GM12872 (cell line): ENCODE results near the gene VWCE.
A peak's percentile ranks its signal among the peaks of the same experiment; 100 is the strongest.

Experiments used
- TF ChIP-seq, protein P1 (sequence below): IDR thresholded peaks from 3 replicates; pipeline ENCODE4 v1.5.1; 2011; ENCODE audit warnings: low read depth, mild to moderate bottlenecking, low read length, moderate library complexity; ENCODE audit not compliant: insufficient read depth

The VWCE gene

GRCh38 chr11:61338783-61339489, 43.8 kb upstream of the VWCE start:
- TF ChIP-seq, protein P1, sequence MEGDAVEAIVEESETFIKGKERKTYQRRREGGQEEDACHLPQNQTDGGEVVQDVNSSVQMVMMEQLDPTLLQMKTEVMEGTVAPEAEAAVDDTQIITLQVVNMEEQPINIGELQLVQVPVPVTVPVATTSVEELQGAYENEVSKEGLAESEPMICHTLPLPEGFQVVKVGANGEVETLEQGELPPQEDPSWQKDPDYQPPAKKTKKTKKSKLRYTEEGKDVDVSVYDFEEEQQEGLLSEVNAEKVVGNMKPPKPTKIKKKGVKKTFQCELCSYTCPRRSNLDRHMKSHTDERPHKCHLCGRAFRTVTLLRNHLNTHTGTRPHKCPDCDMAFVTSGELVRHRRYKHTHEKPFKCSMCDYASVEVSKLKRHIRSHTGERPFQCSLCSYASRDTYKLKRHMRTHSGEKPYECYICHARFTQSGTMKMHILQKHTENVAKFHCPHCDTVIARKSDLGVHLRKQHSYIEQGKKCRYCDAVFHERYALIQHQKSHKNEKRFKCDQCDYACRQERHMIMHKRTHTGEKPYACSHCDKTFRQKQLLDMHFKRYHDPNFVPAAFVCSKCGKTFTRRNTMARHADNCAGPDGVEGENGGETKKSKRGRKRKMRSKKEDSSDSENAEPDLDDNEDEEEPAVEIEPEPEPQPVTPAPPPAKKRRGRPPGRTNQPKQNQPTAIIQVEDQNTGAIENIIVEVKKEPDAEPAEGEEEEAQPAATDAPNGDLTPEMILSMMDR: no peak

GRCh38 chr11:61337706-61338470, 42.8 kb upstream of the VWCE start:
- TF ChIP-seq, protein P1: no peak

GRCh38 chr11:61336171-61336935, 41.2 kb upstream of the VWCE start:
- TF ChIP-seq, protein P1: peak; percentile 99

- TF ChIP-seq, protein P1: no peak
Measured at GRCh38 chr11:61335355-61335710, 40.2 kb upstream of the VWCE start.

DNA sequence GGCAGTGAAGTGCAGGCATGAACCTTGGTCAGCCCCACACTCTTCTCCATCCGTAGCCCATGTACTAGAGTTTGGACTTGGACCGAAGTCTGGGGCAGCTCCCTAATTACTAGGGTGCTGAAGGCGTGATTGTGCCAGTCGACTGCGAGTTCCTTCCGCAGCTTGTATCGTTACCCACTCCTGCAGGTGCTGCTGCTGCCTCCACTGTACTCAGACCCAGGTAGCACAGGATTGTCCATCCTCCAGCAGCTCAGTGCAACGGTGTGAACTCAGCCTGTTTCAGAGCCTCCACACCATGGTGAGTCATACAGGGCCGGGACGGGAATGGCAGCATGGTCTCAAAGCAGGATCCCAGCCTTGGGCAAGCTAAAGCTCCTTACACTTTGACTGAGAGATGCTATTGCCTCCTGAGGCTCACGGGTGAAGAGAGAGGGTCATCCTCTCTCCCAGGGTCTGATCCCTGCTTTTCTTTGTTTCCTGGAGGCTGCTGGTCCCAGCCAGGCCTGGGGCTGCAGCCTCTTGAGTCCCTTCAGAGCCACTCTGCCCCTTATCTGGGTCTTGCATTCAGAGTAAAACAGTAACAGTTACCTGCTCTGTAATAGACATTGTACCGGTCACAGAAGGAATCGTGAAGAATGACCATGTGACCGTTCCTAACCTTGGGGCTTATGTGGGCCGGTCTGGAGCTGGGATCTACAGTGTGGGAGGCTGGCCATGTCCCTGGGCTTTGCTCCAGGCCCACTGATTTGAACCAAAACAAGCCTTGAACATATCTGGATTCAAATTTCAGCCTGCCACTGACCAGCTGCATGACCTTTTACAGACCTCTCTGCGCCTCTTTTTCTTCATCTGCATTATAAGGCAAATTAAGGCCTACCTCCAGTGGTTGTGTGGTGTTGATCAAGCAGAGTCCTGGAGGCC, 39.6 kb upstream of the VWCE start:
- TF ChIP-seq, protein P1: no peak

- TF ChIP-seq, protein P1: no peak
Measured at GRCh38 chr11:61333550-61334433, 38.7 kb upstream of the VWCE start.
